Suprapubic skin (tissue), 4 donors: ENCODE data around the gene CDC42SE1. TPM values are rescaled to one million over a fixed set of nuclear protein-coding genes. Genes with fewer than 3 reads are reported as not detected.

Experiments
- DNase-seq, 2 donors: peaks; one replicate each; pipeline ENCODE4 v3.0.0-alpha.2; 2019; ENCODE audit warnings: low spot score in 2 of 2
- H3K27ac ChIP-seq: fragments of 200-600 bp; sonication (generic); one replicate; pipeline ENCODE4 v1.5.1; 2019
- H3K27me3 ChIP-seq: fragments of 200-600 bp; sonication (generic); one replicate; pipeline ENCODE4 v1.5.1; 2019
- H3K36me3 ChIP-seq: fragments of 200-600 bp; sonication (generic); one replicate; pipeline ENCODE4 v1.5.1; 2019
- H3K4me1 ChIP-seq: fragments of 200-600 bp; sonication (generic); one replicate; pipeline ENCODE4 v1.5.1; 2019
- H3K4me3 ChIP-seq: fragments of 200-600 bp; sonication (generic); one replicate; pipeline ENCODE4 v1.5.1; 2019; ENCODE audit warnings: mild to moderate bottlenecking
- H3K9me3 ChIP-seq: fragments of 200-600 bp; sonication (generic); one replicate; pipeline ENCODE4 v1.5.1; 2019
- CTCF ChIP-seq, 2 donors: fragments of 200-600 bp in 1 of 2; fragments of 450-650 bp in 1 of 2; sonication (generic) in 1 of 2; IDR thresholded peaks; one replicate each; pipeline ENCODE4 v1.5.1; 2016 to 2019; ENCODE audit warnings: antibody characterized with exemption in 2 of 2, mild to moderate bottlenecking in 1 of 2, moderate library complexity in 1 of 2
- EP300 ChIP-seq: sonication (generic); formaldehyde crosslinking; IDR thresholded peaks from one replicate; pipeline ENCODE4 v1.6.1; 2017; ENCODE audit warnings: antibody characterized with exemption
- POLR2A ChIP-seq, 2 donors: fragments of 450-650 bp; IDR thresholded peaks; one replicate each; pipeline ENCODE4 v1.6.1; 2017; ENCODE audit warnings: antibody characterized with exemption in 2 of 2, mild to moderate bottlenecking in 2 of 2, moderate library complexity in 2 of 2
- POLR2AphosphoS5 ChIP-seq, 3 donors: sonication (generic); formaldehyde crosslinking; IDR thresholded peaks; one replicate each; pipeline ENCODE4 v1.6.1; 2017; ENCODE audit warnings: antibody characterized with exemption in 3 of 3
- WGBS: methylation state at CpG from one replicate; pipeline ENCODE4 v1.1.5; 2018; 5-methylcytosine and 5-hydroxymethylcytosine counted together
- total RNA-seq, 4 donors: library from RNA; depleted of rRNA; stranded (reverse); fragments of >200 nt; gene quantifications; one replicate each; pipeline ENCODE4 v1.1.0, GENCODE V29; 2016

Gene CDC42SE1
- total RNA-seq, 4 donors from 2014 or later: 109 to 122 (median 115) TPM

GRCh38 chr1:151006327-151007052 is 52.9 kb downstream of the CDC42SE1 start, which contains the start of gene MINDY1:
MINDY1 (minus strand) TSS chr1:151006902; CDS start chr1:151002617, 4,285 bp downstream.
- Histone ChIP-seq H3K4me3 (peak within 1 kb of the TSS; percentile 65), H3K9me3 (no peaks in the 10 kb centered on the region), H3K36me3 (peaks cover 11% of the 10 kb centered on the region), H3K4me1 (peaks cover 69% of the 10 kb centered on the region), H3K27ac (peak within 1 kb of the TSS; percentile 91), H3K27me3 (no peaks in the 10 kb centered on the region)
- TF ChIP-seq POLR2AphosphoS5 (IDR thresholded peaks at IDR 0.05) (peak in 1 of 3 donors; percentile 15), EP300 (no peak), CTCF (IDR thresholded peaks at IDR 0.05) (peak; percentile 24 to 39), POLR2A (IDR thresholded peaks at IDR 0.05) (peak in 1 of 2 donors; percentile 42)
- under 1% methylated on average over 18 of the region's 18 CpGs for WGBS
- peak; percentile 85 to 88 for DNase-seq

- 3% methylated on average over 4 of the region's 4 CpGs for WGBS
- H3K27me3 ChIP-seq: no peaks in the 10 kb centered on the region
- peaks cover 69% of the 10 kb centered on the region for H3K4me1 ChIP-seq
- no peak for TF ChIP-seq POLR2A (IDR thresholded peaks at IDR 0.05)
- no peaks in the 10 kb centered on the region for H3K9me3 ChIP-seq
- peak overlapping the region; percentile 91 for H3K27ac ChIP-seq
- peaks cover 18% of the 10 kb centered on the region for H3K36me3 ChIP-seq
- no peak for DNase-seq
- peak overlapping the region; percentile 65 for H3K4me3 ChIP-seq
Measured at GRCh38 chr1:151005729-151006319, 53.6 kb downstream of the CDC42SE1 start.

GRCh38 chr1:151003180-151003579 is 56.2 kb downstream of the CDC42SE1 start:
- TF ChIP-seq POLR2AphosphoS5 (IDR thresholded peaks at IDR 0.05) (no peak), POLR2A (IDR thresholded peaks at IDR 0.05) (no peak), EP300 (no peak), CTCF (IDR thresholded peaks at IDR 0.05) (no peak)
- H3K27ac ChIP-seq: no peak overlapping the region

GRCh38 chr1:151002611-151003010 is 56.8 kb downstream of the CDC42SE1 start:
- H3K4me1 ChIP-seq: peaks cover 52% of the 10 kb centered on the region
- no peaks in the 10 kb centered on the region for H3K9me3 ChIP-seq
- no peak overlapping the region for H3K27ac ChIP-seq

More at GRCh38 chr1:151003180-151003579, 56.2 kb downstream of the CDC42SE1 start:
- no peak for DNase-seq
- peaks cover 42% of the 10 kb centered on the region for H3K36me3 ChIP-seq
- no peaks in the 10 kb centered on the region for H3K27me3 ChIP-seq
- no peaks in the 10 kb centered on the region for H3K9me3 ChIP-seq
- peaks cover 57% of the 10 kb centered on the region for H3K4me1 ChIP-seq
- H3K4me3 ChIP-seq: peak overlapping the region; percentile 10

GRCh38 chr1:151002051-151002450 is 57.4 kb downstream of the CDC42SE1 start:
- peaks cover 54% of the 10 kb centered on the region for H3K36me3 ChIP-seq
- no peaks in the 10 kb centered on the region for H3K27me3 ChIP-seq
- TF ChIP-seq POLR2AphosphoS5 (IDR thresholded peaks at IDR 0.05) (no peak), EP300 (no peak), CTCF (IDR thresholded peaks at IDR 0.05) (no peak), POLR2A (IDR thresholded peaks at IDR 0.05) (no peak)
- peaks cover 46% of the 10 kb centered on the region for H3K4me1 ChIP-seq
- WGBS: 67% methylated on average over 2 of the region's 3 CpGs
- no peaks in the 10 kb centered on the region for H3K9me3 ChIP-seq
- no peak overlapping the region for H3K4me3 ChIP-seq
- no peak for DNase-seq
- H3K27ac ChIP-seq: no peak overlapping the region

More at GRCh38 chr1:151002611-151003010, 56.8 kb downstream of the CDC42SE1 start:
- no peak for TF ChIP-seq EP300
- TF ChIP-seq POLR2A (IDR thresholded peaks at IDR 0.05): no peak
- no peak for TF ChIP-seq POLR2AphosphoS5 (IDR thresholded peaks at IDR 0.05)
- TF ChIP-seq CTCF (IDR thresholded peaks at IDR 0.05): no peak
- Histone ChIP-seq H3K36me3 (peaks cover 48% of the 10 kb centered on the region), H3K27me3 (no peaks in the 10 kb centered on the region), H3K4me3 (peak overlapping the region; percentile 10)
- no peak for DNase-seq
- 53% methylated on average over 2 of the region's 2 CpGs for WGBS
